NB4 (cell line): Measurements from ENCODE around the gene ZNF341.

ENCODE experiments used
- MAX ChIP-seq: IDR thresholded peaks from 2 replicates; pipeline ENCODE4 v1.6.1; 2011; ENCODE audit warnings: low read depth, low read length
- POLR2A ChIP-seq: IDR thresholded peaks from 2 replicates; pipeline ENCODE4 v1.6.1; 2011; ENCODE audit warnings: mild to moderate bottlenecking; ENCODE audit not compliant: insufficient read length; ENCODE audit errors: extremely low read depth
- TF ChIP-seq, protein P1 (sequence below): IDR thresholded peaks from one replicate; pipeline ENCODE4 v1.5.1; 2012; ENCODE audit warnings: low read depth, low read length

DNA sequence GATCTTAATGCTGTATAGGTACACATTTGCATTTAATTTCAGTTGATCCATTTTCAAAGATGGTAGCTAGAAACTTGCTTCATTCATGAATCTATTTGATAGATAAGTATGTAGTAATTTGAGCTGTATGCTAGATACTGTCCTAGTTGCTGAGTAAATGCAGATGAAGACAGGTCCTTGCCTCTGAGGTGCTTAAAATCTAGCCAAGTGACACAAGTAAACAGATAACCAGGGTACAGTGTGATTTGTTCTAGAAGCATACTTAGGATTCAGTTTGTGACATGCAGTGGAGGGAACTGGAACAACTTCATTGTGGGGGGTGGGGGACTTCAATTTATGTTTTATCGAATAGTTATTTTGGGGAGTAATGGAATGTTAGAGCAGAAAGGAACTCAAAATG lies 88.6 kb downstream of the ZNF341 start:
- TF ChIP-seq, protein P1, sequence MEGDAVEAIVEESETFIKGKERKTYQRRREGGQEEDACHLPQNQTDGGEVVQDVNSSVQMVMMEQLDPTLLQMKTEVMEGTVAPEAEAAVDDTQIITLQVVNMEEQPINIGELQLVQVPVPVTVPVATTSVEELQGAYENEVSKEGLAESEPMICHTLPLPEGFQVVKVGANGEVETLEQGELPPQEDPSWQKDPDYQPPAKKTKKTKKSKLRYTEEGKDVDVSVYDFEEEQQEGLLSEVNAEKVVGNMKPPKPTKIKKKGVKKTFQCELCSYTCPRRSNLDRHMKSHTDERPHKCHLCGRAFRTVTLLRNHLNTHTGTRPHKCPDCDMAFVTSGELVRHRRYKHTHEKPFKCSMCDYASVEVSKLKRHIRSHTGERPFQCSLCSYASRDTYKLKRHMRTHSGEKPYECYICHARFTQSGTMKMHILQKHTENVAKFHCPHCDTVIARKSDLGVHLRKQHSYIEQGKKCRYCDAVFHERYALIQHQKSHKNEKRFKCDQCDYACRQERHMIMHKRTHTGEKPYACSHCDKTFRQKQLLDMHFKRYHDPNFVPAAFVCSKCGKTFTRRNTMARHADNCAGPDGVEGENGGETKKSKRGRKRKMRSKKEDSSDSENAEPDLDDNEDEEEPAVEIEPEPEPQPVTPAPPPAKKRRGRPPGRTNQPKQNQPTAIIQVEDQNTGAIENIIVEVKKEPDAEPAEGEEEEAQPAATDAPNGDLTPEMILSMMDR: no peak
- TF ChIP-seq POLR2A (no peak), MAX (no peak)
